Spleen (tissue), 7 donors: Measurements from ENCODE around the gene COL11A2.

Experiments used
- CTCF ChIP-seq, 11 experiments: fragments of 200-600 bp in 7 of 11; fragments of 450-650 bp in 4 of 11; sonication (generic) in 4 of 11; IDR thresholded peaks in 8 of 11; conservative IDR thresholded peaks in 3 of 11; 1 replicate in 7 of 11; 2 replicates in 4 of 11; pipeline versions ENCODE4 v1.4.0 to v1.8.0; 2016 to 2021; ENCODE audit warnings: antibody characterized with exemption in 11 of 11, inconsistent platforms in 4 of 11, mild to moderate bottlenecking in 1 of 11
- POLR2A ChIP-seq, 3 donors: fragments of 450-650 bp; IDR thresholded peaks; one replicate each; pipeline ENCODE4 v1.5.1; 2017; ENCODE audit warnings: antibody characterized with exemption in 3 of 3, mild to moderate bottlenecking in 1 of 3
- POLR2AphosphoS5 ChIP-seq, 3 donors: sonication (generic); formaldehyde crosslinking; IDR thresholded peaks; one replicate each; pipeline ENCODE4 v1.5.1; 2017; ENCODE audit warnings: antibody characterized with exemption in 3 of 3
- donor health status: DM: no; HTN: no; CAD: no; lungs with moderate emphysema.
- donor health status: DM: no; HTN: no; CAD: no.
- donor health status: DM: no; HTN: no; CAD: no.

GRCh38 chr6:33114406-33114805 is 77.9 kb downstream of the COL11A2 start:
- TF ChIP-seq POLR2A (IDR thresholded peaks at IDR 0.05), result no peak
- TF ChIP-seq CTCF (IDR thresholded peaks at IDR 0.05 in 8 of 11, conservative IDR thresholded peaks at IDR 0.05 in 3 of 11), result no peak
- TF ChIP-seq POLR2AphosphoS5 (IDR thresholded peaks at IDR 0.05), result no peak
